K562 (cell line): Measurements from ENCODE around the gene PRKAG2. TPM values are rescaled to one million over a fixed set of nuclear protein-coding genes. Genes with fewer than 3 reads are reported as not detected.

Experiments
- BCLAF1 ChIP-seq, 2 experiments: fragments of 450-650 bp in 1 of 2; IDR thresholded peaks; 2 replicates each; pipeline ENCODE4 v1.6.1; 2011 to 2017; ENCODE audit warnings: low read depth in 2 of 2, antibody characterized with exemption in 1 of 2, borderline replicate concordance in 1 of 2, low read length in 1 of 2, mild to moderate bottlenecking in 1 of 2, mixed read lengths in 1 of 2; ENCODE audit not compliant: control insufficient read depth in 1 of 2
- POU5F1 ChIP-seq: fragments of 150-350 bp; IDR thresholded peaks from 2 replicates; pipeline ENCODE4 v1.6.1; 2014; ENCODE audit warnings: borderline replicate concordance, low read length, low read depth, mild to moderate bottlenecking; ENCODE audit not compliant: partially characterized antibody
- TCF15 ChIP-seq: fragments of 250-450 bp; sonication (Bioruptor Pico); IDR thresholded peaks from 2 replicates; pipeline ENCODE4 v1.8.0; 2022; ENCODE audit warnings: moderate library complexity, mild to moderate bottlenecking, inconsistent platforms
- polyA plus RNA-seq, 8 experiments: library from polyadenylated mRNA; depleted of rRNA in 4 of 8; stranded (reverse) in 5 of 8; unstranded in 3 of 8; fragments of >200 nt; fragmentation: Nextera tagmentation in 2 of 8; fragmentation: Illumina TruSeq in 1 of 8; extraction: Ambion mirVana in 2 of 8; extraction: Trizol in 1 of 8; gene quantifications; 2 replicates each; pipeline versions ENCODE4 v1.2.1 to v1.2.3, GENCODE V29; 2011 to 2014; ENCODE audit warnings: inconsistent platforms in 1 of 8, missing spikeins in 1 of 8
- total RNA-seq, 7 experiments: library from RNA; depleted of rRNA in 6 of 7; stranded (reverse); fragments of >200 nt in 6 of 7; fragmentation: Illumina TruSeq in 2 of 7; extraction: Trizol in 2 of 7; gene quantifications; 2 replicates each; pipeline versions ENCODE4 v1.2.1 to v1.2.3, GENCODE V29; 2011 to 2021; ENCODE audit warnings: low replicate concordance in 1 of 7
- TF ChIP-seq, protein P1 (sequence below): fragments of 250-450 bp; sonication (Bioruptor Pico); IDR thresholded peaks from 2 replicates; pipeline ENCODE4 v1.8.0; 2021; ENCODE audit warnings: moderate library complexity, mild to moderate bottlenecking, inconsistent platforms

Gene PRKAG2
- total and polyA plus RNA-seq, 9 of the 15 experiments (the other 6 are each of a cell fraction or from before 2014, with no cell fraction given) = 0.99 to 5.6 (median 3.3) TPM

GRCh38 chr7:151592330-151592729 is 284.6 kb downstream of the PRKAG2 start (continued):
- TF ChIP-seq POU5F1 (no peak), BCLAF1 (IDR thresholded peaks at IDR 0.05; ENCODE audit: borderline replicate concordance in 1 of 2, control insufficient read depth in 1 of 2, low read depth in 2 of 2, low read length in 1 of 2) (no peak), TCF15 (CRISPR knock-in tag) (no peak)
- TF ChIP-seq, protein P1, sequence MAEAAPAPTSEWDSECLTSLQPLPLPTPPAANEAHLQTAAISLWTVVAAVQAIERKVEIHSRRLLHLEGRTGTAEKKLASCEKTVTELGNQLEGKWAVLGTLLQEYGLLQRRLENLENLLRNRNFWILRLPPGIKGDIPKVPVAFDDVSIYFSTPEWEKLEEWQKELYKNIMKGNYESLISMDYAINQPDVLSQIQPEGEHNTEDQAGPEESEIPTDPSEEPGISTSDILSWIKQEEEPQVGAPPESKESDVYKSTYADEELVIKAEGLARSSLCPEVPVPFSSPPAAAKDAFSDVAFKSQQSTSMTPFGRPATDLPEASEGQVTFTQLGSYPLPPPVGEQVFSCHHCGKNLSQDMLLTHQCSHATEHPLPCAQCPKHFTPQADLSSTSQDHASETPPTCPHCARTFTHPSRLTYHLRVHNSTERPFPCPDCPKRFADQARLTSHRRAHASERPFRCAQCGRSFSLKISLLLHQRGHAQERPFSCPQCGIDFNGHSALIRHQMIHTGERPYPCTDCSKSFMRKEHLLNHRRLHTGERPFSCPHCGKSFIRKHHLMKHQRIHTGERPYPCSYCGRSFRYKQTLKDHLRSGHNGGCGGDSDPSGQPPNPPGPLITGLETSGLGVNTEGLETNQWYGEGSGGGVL (CRISPR knock-in tag) = no peak
- TF ChIP-seq, all 486 proteins: peak for 0
